Activated T-cell treated with anti-CD3 and anti-CD28 coated beads for 1 hour (primary cell): Measurements from ENCODE around the gene PELI3.
"Not testable (repeated sequence)": the region's sequence is repeated elsewhere in the genome, so short reads cannot be mapped to it uniquely, and the experiment has no call there.

Source experiments
- DNase-seq: peaks from one replicate; pipeline ENCODE4 v3.0.0-alpha.2; 2020; ENCODE audit warnings: low read depth

The PELI3 gene

GRCh38 chr11:66466225-66467033 is at the start of gene PELI3:
Gene PELI3 (plus strand): TSS chr11:66466905. CDS start chr11:66468129, 1,224 bp downstream.
- DNase-seq: peak; percentile 95

- DNase-seq: no peak
Observed at GRCh38 chr11:66417000-66417399, 49.7 kb upstream of the PELI3 start.

- DNase-seq: peak; percentile 41
Observed at GRCh38 chr11:66418168-66418985, 48.3 kb upstream of the PELI3 start.

GRCh38 chr11:66418986-66419308 is 47.8 kb upstream of the PELI3 start:
- DNase-seq: no peak

- no peak for DNase-seq
Observed at GRCh38 chr11:66419825-66420224, 46.9 kb upstream of the PELI3 start.

- no peak for DNase-seq
Observed at GRCh38 chr11:66420671-66421476, 45.8 kb upstream of the PELI3 start, which contains the start of gene NPAS4. Gene NPAS4 (plus strand): TSS chr11:66421035. CDS start chr11:66421180, 145 bp downstream.

GRCh38 chr11:66421492-66422205 is 45.1 kb upstream of the PELI3 start:
- DNase-seq: peak; percentile 83

- DNase-seq: no peak
Observed at GRCh38 chr11:66426314-66426713, 40.4 kb upstream of the PELI3 start.

GRCh38 chr11:66428933-66429332 is 37.8 kb upstream of the PELI3 start:
- DNase-seq: no peak

- peak; percentile 64 for DNase-seq
Observed at GRCh38 chr11:66429983-66430602, 36.6 kb upstream of the PELI3 start.

GRCh38 chr11:66431287-66431686 is 35.4 kb upstream of the PELI3 start:
- not testable (repeated sequence) for DNase-seq

- not testable (repeated sequence) for DNase-seq
Observed at GRCh38 chr11:66431871-66432329, 34.8 kb upstream of the PELI3 start.

GRCh38 chr11:66432597-66432996 is 34.1 kb upstream of the PELI3 start:
- DNase-seq: no peak

GRCh38 chr11:66437979-66438503 is 28.7 kb upstream of the PELI3 start:
- no peak for DNase-seq

- peak; percentile 86 for DNase-seq
Observed at GRCh38 chr11:66438504-66439466, 27.9 kb upstream of the PELI3 start, which contains the start of gene MRPL11. Gene MRPL11 (minus strand): TSS chr11:66438848. CDS start chr11:66438754, 94 bp downstream.

- not testable (repeated sequence) for DNase-seq
Observed at GRCh38 chr11:66440101-66440939, 26.4 kb upstream of the PELI3 start.

- not testable (repeated sequence) for DNase-seq
Observed at GRCh38 chr11:66440940-66441282, 25.8 kb upstream of the PELI3 start.

- no peak for DNase-seq
Observed at GRCh38 chr11:66443602-66444001, 23.1 kb upstream of the PELI3 start.

GRCh38 chr11:66447012-66447411 is 19.7 kb upstream of the PELI3 start:
- DNase-seq: no peak
